Neuron (in vitro differentiated cells): ENCODE data around the gene NR0B2.

Experiments used
- H2AFZ ChIP-seq: one replicate; pipeline ENCODE4 v1.6.1; 2013; ENCODE audit warnings: low read depth, mild to moderate bottlenecking, inconsistent platforms, low read length, moderate library complexity
- H3K27me3 ChIP-seq: one replicate; pipeline ENCODE4 v1.6.1; 2013; ENCODE audit warnings: low read length; ENCODE audit not compliant: insufficient read depth
- H3K36me3 ChIP-seq: one replicate; pipeline ENCODE4 v1.6.1; 2013; ENCODE audit warnings: low read length; ENCODE audit not compliant: insufficient read depth
- H3K4me1 ChIP-seq: one replicate; pipeline ENCODE4 v1.6.1; 2013; ENCODE audit warnings: low read length; ENCODE audit not compliant: insufficient read depth
- H3K4me3 ChIP-seq: 2 replicates; pipeline ENCODE4 v1.5.1; 2013; ENCODE audit warnings: mild to moderate bottlenecking, low read length, moderate library complexity
- H3K9me3 ChIP-seq: one replicate; pipeline ENCODE4 v1.6.1; 2013; ENCODE audit warnings: low read length

Gene NR0B2

GRCh38 chr1:26913754-26914619, at the start of gene NR0B2:
Gene NR0B2, minus strand, starts transcription at chr1:26913975. Its CDS starts 35 bp downstream, at chr1:26913940.
- Histone ChIP-seq H2AFZ (no peak within 1 kb of the TSS), H3K27me3 (peaks cover 18% of the 10 kb centered on the region), H3K36me3 (no peaks in the 10 kb centered on the region), H3K9me3 (no peaks in the 10 kb centered on the region), H3K4me1 (no peaks in the 10 kb centered on the region), H3K4me3 (no peak within 1 kb of the TSS)

GRCh38 chr1:26961826-26962225, 48.1 kb upstream of the NR0B2 start:
- Histone ChIP-seq H3K4me1 (peaks cover 3% of the 10 kb centered on the region), H3K9me3 (no peaks in the 10 kb centered on the region), H2AFZ (no peak overlapping the region), H3K27me3 (peaks cover 56% of the 10 kb centered on the region), H3K36me3 (no peaks in the 10 kb centered on the region), H3K4me3 (no peak overlapping the region)

- H3K4me3 ChIP-seq, result no peak overlapping the region
- peaks cover 3% of the 10 kb centered on the region for H3K4me1 ChIP-seq
- H2AFZ ChIP-seq, result no peak overlapping the region
- H3K9me3 ChIP-seq, result no peaks in the 10 kb centered on the region
- H3K36me3 ChIP-seq, result no peaks in the 10 kb centered on the region
- peaks cover 66% of the 10 kb centered on the region for H3K27me3 ChIP-seq
Observed at GRCh38 chr1:26960625-26960966, 46.8 kb upstream of the NR0B2 start.

GRCh38 chr1:26959722-26960624, 46.2 kb upstream of the NR0B2 start, which contains the start of gene KDF1:
Gene KDF1, minus strand, starts transcription at chr1:26960468. Its CDS starts 8,088 bp downstream, at chr1:26952380.
- Histone ChIP-seq H3K36me3 (no peaks in the 10 kb centered on the region), H3K9me3 (no peaks in the 10 kb centered on the region), H3K4me1 (peaks cover 3% of the 10 kb centered on the region), H3K4me3 (no peak within 1 kb of the TSS), H2AFZ (no peak within 1 kb of the TSS), H3K27me3 (peaks cover 66% of the 10 kb centered on the region)

- H3K36me3 ChIP-seq, result no peaks in the 10 kb centered on the region
- H3K9me3 ChIP-seq, result no peaks in the 10 kb centered on the region
- no peak overlapping the region for H2AFZ ChIP-seq
- no peak overlapping the region for H3K4me3 ChIP-seq
- H3K27me3 ChIP-seq, result peaks cover 66% of the 10 kb centered on the region
- H3K4me1 ChIP-seq, result peaks cover 3% of the 10 kb centered on the region
Observed at GRCh38 chr1:26959270-26959669, 45.5 kb upstream of the NR0B2 start.

GRCh38 chr1:26957306-26957705, 43.5 kb upstream of the NR0B2 start:
- Histone ChIP-seq H2AFZ (no peak overlapping the region), H3K27me3 (peaks cover 60% of the 10 kb centered on the region), H3K9me3 (no peaks in the 10 kb centered on the region)

GRCh38 chr1:26956321-26956720, 42.5 kb upstream of the NR0B2 start:
- peaks cover 3% of the 10 kb centered on the region for H3K4me1 ChIP-seq
- no peaks in the 10 kb centered on the region for H3K36me3 ChIP-seq
- peaks cover 50% of the 10 kb centered on the region for H3K27me3 ChIP-seq
- H3K9me3 ChIP-seq, result no peaks in the 10 kb centered on the region
- no peak overlapping the region for H2AFZ ChIP-seq
- H3K4me3 ChIP-seq, result no peak overlapping the region

More at GRCh38 chr1:26957306-26957705, 43.5 kb upstream of the NR0B2 start:
- peaks cover 3% of the 10 kb centered on the region for H3K4me1 ChIP-seq
- H3K4me3 ChIP-seq, result no peak overlapping the region
- H3K36me3 ChIP-seq, result no peaks in the 10 kb centered on the region

GRCh38 chr1:26953374-26953773, 39.6 kb upstream of the NR0B2 start:
- H3K36me3 ChIP-seq, result no peaks in the 10 kb centered on the region
- no peak overlapping the region for H2AFZ ChIP-seq
- peaks cover 21% of the 10 kb centered on the region for H3K27me3 ChIP-seq
- no peaks in the 10 kb centered on the region for H3K9me3 ChIP-seq
- no peak overlapping the region for H3K4me3 ChIP-seq
- no peaks in the 10 kb centered on the region for H3K4me1 ChIP-seq

GRCh38 chr1:26951821-26952497, 38.2 kb upstream of the NR0B2 start:
- H3K4me1 ChIP-seq, result no peaks in the 10 kb centered on the region
- peaks cover 11% of the 10 kb centered on the region for H3K27me3 ChIP-seq
- H3K36me3 ChIP-seq, result peaks cover 3% of the 10 kb centered on the region
- H3K9me3 ChIP-seq, result no peaks in the 10 kb centered on the region
- H3K4me3 ChIP-seq, result no peak overlapping the region
- H2AFZ ChIP-seq, result no peak overlapping the region

GRCh38 chr1:26951216-26951615, 37.4 kb upstream of the NR0B2 start:
- H3K9me3 ChIP-seq, result no peaks in the 10 kb centered on the region
- H2AFZ ChIP-seq, result no peak overlapping the region
- peaks cover 9% of the 10 kb centered on the region for H3K36me3 ChIP-seq
- peaks cover 5% of the 10 kb centered on the region for H3K27me3 ChIP-seq
- H3K4me3 ChIP-seq, result no peak overlapping the region
- no peaks in the 10 kb centered on the region for H3K4me1 ChIP-seq

- Histone ChIP-seq H3K4me1 (no peaks in the 10 kb centered on the region), H3K9me3 (no peaks in the 10 kb centered on the region), H3K4me3 (no peak overlapping the region), H3K27me3 (no peaks in the 10 kb centered on the region), H2AFZ (no peak overlapping the region), H3K36me3 (peaks cover 15% of the 10 kb centered on the region)
Observed at GRCh38 chr1:26950602-26951001, 36.8 kb upstream of the NR0B2 start.

GRCh38 chr1:26949926-26950319, 36.1 kb upstream of the NR0B2 start:
- Histone ChIP-seq H3K36me3 (peaks cover 22% of the 10 kb centered on the region), H3K9me3 (no peaks in the 10 kb centered on the region), H3K4me3 (no peak overlapping the region), H3K4me1 (no peaks in the 10 kb centered on the region), H2AFZ (no peak overlapping the region), H3K27me3 (no peaks in the 10 kb centered on the region)
